Neutrophil (primary cell): ENCODE measurements around the gene GFPT1.

Experiments used
- H3K27ac ChIP-seq: fragments of 200-600 bp; sonication (generic); 2 replicates; pipeline ENCODE4 v1.5.1; 2016; ENCODE audit warnings: mild to moderate bottlenecking, moderate library complexity
- H3K27me3 ChIP-seq: fragments of 200-600 bp; sonication (generic); 2 replicates; pipeline ENCODE4 v1.6.0; 2016; ENCODE audit warnings: mild to moderate bottlenecking
- H3K36me3 ChIP-seq: fragments of 200-600 bp; sonication (generic); 2 replicates; pipeline ENCODE4 v1.5.1; 2017
- H3K4me1 ChIP-seq, 2 experiments: fragments of 200-600 bp in 1 of 2; sonication (generic) in 1 of 2; 1 replicate in 1 of 2; 2 replicates in 1 of 2; pipeline versions ENCODE4 v1.5.1 to v1.6.1; 2013 to 2016; ENCODE audit warnings: low read depth in 1 of 2, low read length in 1 of 2, mild to moderate bottlenecking in 1 of 2, moderate library complexity in 1 of 2; ENCODE audit not compliant: control insufficient read depth in 1 of 2, insufficient read depth in 1 of 2
- H3K4me3 ChIP-seq, 2 experiments: fragments of 200-600 bp in 1 of 2; sonication (generic) in 1 of 2; 1 replicate in 1 of 2; 2 replicates in 1 of 2; pipeline ENCODE4 v1.5.1; 2013 to 2016; ENCODE audit warnings: low read depth in 1 of 2, low read length in 1 of 2, mild to moderate bottlenecking in 1 of 2, moderate library complexity in 1 of 2
- H3K9me3 ChIP-seq: fragments of 200-600 bp; sonication (generic); 2 replicates; pipeline ENCODE4 v1.5.1; 2016
- CTCF ChIP-seq: fragments of 200-600 bp; sonication (generic); IDR thresholded peaks from 2 replicates; pipeline ENCODE4 v1.5.1; 2016; ENCODE audit warnings: antibody characterized with exemption

Gene GFPT1

GRCh38 chr2:69291004-69291650, 95.9 kb downstream of the GFPT1 start:
- no peaks in the 10 kb centered on the region for H3K27me3 ChIP-seq
- no peaks in the 10 kb centered on the region for H3K36me3 ChIP-seq
- no peaks in the 10 kb centered on the region for H3K9me3 ChIP-seq
- H3K4me3 ChIP-seq = no peak overlapping the region
- H3K27ac ChIP-seq = no peak overlapping the region
- peaks cover 0 to 4% of the 10 kb centered on the region in 2 experiments for H3K4me1 ChIP-seq
- TF ChIP-seq CTCF = no peak

- Histone ChIP-seq H3K9me3 (no peaks in the 10 kb centered on the region), H3K4me3 (no peak overlapping the region), H3K36me3 (no peaks in the 10 kb centered on the region), H3K27ac (no peak overlapping the region), H3K27me3 (no peaks in the 10 kb centered on the region), H3K4me1 (peaks cover 0 to 7% of the 10 kb centered on the region in 2 experiments)
- TF ChIP-seq CTCF = no peak
These were observed 98.6 kb downstream of the GFPT1 start for GRCh38 chr2:69288429-69288828.

- H3K4me1 ChIP-seq = peaks cover 0 to 7% of the 10 kb centered on the region in 2 experiments
- no peak for TF ChIP-seq CTCF
- H3K4me3 ChIP-seq = no peak overlapping the region
- H3K9me3 ChIP-seq = no peaks in the 10 kb centered on the region
- H3K36me3 ChIP-seq = no peaks in the 10 kb centered on the region
- no peak overlapping the region for H3K27ac ChIP-seq
- H3K27me3 ChIP-seq = no peaks in the 10 kb centered on the region
These were observed 99.5 kb downstream of the GFPT1 start for GRCh38 chr2:69287544-69287943.

GRCh38 chr2:69285379-69285894, 101.6 kb downstream of the GFPT1 start:
- no peak overlapping the region for H3K4me3 ChIP-seq

GRCh38 chr2:69280796-69281412, 106.1 kb downstream of the GFPT1 start:
- Histone ChIP-seq H3K36me3 (no peaks in the 10 kb centered on the region), H3K27me3 (no peaks in the 10 kb centered on the region), H3K27ac (no peak overlapping the region), H3K9me3 (no peaks in the 10 kb centered on the region), H3K4me1 (peaks cover 0 to under 1% of the 10 kb centered on the region in 2 experiments), H3K4me3 (no peak overlapping the region)
- TF ChIP-seq CTCF = no peak

More at GRCh38 chr2:69285379-69285894, 101.6 kb downstream of the GFPT1 start:
- no peak for TF ChIP-seq CTCF
- no peaks in the 10 kb centered on the region for H3K9me3 ChIP-seq
- H3K4me1 ChIP-seq = peaks cover 0 to 7% of the 10 kb centered on the region in 2 experiments
- no peaks in the 10 kb centered on the region for H3K36me3 ChIP-seq
- H3K27me3 ChIP-seq = no peaks in the 10 kb centered on the region
- H3K27ac ChIP-seq = no peak overlapping the region
